22Rv1 (cell line): ENCODE results near the gene C5.

Experiments
- H3K27ac ChIP-seq: fragments of 450-650 bp; 2 replicates; pipeline ENCODE4 v1.5.1; 2017
- ZFX ChIP-seq: fragments of 450-650 bp; IDR thresholded peaks from 2 replicates; pipeline ENCODE4 v1.6.1; 2017; ENCODE audit warnings: antibody characterized with exemption, borderline replicate concordance
- TF ChIP-seq, protein P1 (sequence below): fragments of 450-650 bp; IDR thresholded peaks from 2 replicates; pipeline ENCODE4 v1.5.1; 2017; ENCODE audit warnings: mild to moderate bottlenecking

The C5 gene

DNA sequence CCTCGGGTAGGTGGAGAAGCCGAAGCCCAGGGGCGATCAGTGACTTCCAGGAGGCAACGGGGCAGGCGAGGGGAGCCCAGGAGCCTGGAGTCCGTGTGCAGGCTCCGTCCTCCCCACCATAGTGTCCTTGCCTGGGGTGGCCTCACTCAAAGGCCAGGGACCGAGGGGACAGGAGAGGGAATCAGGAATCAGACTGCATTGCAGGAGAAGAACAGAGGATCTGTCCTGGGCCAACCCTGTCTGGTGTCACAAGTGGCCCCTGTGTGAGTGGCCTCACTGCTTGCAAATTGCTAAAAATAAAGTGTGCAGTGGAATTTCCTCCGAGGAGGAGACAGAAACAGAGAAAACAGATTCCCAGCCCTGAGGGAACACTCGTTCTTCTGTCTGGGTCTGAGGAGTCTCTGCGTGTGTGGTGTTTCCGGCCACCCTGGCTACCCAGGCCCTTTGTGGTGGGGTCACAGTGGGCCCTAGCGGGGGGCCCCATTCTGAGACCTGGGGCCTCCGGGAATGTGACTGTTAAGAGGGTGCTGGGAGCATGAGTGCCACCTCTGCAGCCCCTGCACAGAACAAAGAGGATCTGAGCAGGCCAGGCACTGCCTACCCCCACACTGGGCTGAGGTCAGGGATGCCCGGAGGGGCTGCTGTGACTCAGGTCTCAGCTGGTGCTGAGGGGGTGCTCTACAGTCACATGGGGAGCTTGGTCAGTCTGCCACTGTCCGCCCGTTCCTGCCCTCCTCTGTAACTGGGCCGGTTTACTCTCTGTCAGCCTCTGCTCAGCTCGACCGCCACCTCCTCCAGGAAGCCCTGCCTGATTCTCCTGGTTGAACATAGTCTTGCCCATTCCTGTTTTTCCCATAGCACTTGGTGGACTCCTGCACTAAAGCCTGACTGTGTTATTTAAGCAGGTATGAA, 130.9 kb downstream of the C5 start:
- H3K27ac ChIP-seq: peak overlapping the region; percentile 32; the same call in 1 of the 2 replicates
- TF ChIP-seq, protein P1, sequence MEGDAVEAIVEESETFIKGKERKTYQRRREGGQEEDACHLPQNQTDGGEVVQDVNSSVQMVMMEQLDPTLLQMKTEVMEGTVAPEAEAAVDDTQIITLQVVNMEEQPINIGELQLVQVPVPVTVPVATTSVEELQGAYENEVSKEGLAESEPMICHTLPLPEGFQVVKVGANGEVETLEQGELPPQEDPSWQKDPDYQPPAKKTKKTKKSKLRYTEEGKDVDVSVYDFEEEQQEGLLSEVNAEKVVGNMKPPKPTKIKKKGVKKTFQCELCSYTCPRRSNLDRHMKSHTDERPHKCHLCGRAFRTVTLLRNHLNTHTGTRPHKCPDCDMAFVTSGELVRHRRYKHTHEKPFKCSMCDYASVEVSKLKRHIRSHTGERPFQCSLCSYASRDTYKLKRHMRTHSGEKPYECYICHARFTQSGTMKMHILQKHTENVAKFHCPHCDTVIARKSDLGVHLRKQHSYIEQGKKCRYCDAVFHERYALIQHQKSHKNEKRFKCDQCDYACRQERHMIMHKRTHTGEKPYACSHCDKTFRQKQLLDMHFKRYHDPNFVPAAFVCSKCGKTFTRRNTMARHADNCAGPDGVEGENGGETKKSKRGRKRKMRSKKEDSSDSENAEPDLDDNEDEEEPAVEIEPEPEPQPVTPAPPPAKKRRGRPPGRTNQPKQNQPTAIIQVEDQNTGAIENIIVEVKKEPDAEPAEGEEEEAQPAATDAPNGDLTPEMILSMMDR: no peak
- TF ChIP-seq ZFX: no peak

DNA sequence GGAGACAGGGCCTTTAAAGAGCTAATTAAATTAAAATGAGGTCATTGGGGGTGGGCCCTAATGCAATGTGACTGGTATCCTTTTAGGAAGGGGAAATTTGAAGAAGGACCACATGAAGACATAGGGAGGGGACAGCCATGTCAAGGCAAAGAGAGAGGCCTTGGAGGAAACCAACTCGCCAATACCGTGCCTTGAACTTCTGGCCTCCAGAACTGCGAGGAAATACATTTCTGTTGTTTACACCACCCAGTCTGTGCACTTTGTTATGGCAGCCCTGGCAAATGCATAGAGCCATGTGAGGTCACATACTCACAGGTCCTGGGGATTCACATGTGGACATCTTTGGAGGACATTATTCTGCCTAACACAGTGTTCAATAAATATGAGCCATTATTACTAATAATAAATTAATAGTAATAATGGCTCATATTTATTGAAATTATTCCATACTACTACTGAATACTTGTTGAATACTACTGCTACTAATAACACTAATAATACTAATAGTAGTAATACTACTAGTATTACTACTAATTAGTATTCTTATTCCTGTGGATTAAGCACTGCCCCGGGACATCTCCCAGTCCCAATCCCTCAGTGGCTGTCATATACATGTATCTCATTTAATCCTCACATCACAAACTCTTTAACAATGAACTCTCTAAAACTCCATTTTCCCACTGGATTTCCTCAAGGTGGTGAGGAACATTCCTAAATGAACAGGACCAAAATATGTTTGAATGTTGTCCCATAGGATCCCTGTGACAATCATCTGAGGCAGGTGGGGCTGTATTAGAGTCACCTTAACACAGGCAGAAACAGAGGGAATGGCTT, 131.9 kb downstream of the C5 start:
- H3K27ac ChIP-seq: no peak overlapping the region
- TF ChIP-seq, protein P1: no peak
- no peak for TF ChIP-seq ZFX

DNA sequence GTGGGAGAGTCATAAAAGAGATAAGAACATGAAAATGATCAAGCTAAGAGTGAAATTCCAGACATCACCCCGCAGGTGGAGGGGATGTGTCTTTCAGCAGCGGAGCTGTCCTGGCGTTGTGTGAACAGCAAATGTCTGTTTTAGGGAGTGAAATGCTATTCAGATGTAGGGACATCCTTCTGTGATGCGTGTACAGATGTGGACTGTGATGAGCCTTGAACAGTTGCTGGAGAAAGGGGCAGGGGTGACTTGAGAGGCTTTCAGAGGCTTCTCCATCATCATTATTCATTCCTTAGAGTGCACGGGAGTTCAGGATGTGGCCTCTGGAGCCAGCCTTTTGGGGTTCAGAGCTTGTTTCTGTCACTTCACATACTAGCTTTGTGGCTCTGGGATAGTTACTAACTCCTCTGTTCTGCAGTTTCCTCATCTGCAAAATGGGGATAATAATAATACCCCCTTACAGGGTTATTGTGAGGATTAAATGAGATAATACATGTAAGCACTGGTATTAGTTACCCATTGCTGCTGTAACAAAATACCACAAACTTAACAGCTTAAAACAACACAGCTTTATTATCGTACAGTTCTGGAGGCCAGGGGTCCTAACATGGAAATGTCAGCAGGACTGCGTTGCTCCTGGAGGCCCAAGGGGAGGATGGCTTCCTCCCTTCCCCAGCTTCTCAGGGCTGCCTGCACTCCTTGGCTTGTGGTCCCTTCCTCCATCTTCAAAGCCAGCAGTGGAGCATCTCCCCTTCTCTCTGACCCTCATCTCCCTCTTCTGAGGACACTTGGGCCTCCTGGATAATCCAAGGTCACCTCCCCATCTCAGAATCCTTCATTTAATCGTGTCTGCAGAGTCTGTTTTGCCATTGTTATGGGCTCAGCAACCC, 132.8 kb downstream of the C5 start:
- no peak for TF ChIP-seq ZFX
- TF ChIP-seq, protein P1: no peak
- H3K27ac ChIP-seq: peak overlapping the region; percentile 78

DNA sequence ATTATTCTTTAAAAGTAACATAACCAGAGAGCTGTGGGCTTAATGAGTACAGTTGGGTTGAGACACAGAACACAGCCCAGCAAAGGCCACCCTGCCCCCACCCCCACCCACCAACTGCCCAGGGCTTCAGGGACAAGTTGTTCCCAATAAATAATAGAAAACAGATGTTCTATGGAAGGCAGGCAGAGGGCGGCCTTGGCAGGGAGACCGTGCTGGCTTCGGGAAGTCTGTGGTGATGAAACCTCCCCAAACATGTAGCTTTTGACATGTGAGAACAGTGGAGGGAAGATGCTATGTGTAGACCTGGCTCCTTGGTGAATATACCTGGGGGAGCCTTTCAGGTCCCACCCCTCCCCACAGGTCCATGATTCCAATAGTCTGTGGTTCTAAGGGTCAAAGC, 133.5 kb downstream of the C5 start:
- peak overlapping the region; percentile 78 for H3K27ac ChIP-seq
- TF ChIP-seq, protein P1: peak; percentile 69
- no peak for TF ChIP-seq ZFX

DNA sequence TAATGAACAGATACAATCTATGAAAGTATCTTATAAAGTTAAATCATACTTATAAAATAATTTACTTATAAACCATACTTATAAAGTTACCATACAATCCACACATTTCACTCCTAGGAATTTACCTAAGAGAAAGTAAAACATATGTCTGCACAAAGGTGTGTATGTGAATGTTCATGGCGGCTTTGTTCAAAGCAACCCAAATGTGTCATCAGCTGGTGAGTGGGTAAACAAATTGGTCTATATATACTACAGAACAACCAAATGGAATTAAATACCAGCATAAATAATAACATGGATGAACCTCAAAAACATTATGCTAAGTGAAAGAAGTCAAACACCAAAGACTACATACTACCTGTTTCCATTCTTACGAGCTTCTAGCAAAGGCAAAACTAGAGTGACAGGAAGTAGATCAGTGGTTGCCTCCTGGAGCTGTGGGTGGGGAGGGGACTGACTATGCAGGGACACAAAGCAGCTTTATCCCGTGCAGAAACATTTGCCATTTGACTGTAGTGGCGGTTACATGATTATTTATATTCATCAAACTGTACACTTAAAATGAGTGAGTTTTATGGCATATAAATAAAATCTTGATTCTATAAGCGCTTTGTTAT, 134.1 kb downstream of the C5 start:
- H3K27ac ChIP-seq: peak overlapping the region; percentile 78
- TF ChIP-seq, protein P1: no peak

DNA sequence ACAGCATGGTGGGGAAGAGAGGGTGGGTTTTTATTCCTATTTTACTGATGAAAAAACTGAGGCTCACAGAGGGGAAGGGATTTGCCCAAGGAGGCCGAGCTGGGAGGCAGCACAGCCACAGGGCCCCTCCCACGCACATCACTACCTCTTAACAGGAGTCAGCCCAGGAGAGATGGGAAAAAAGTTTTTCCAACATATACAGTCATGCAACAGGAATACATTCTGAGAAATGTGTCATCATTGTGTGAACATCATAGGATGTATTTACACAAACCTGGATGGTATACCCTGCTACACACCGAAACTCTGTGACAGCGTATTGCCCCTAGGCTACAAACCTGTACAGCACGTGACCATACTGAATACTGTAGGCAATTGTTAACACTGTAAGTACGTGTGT, 135.1 kb downstream of the C5 start:
- H3K27ac ChIP-seq: peak overlapping the region; percentile 78
- TF ChIP-seq, protein P1: no peak
- no peak for TF ChIP-seq ZFX
